IMR-90 (cell line): ENCODE results near the gene CEP128. TPM values are rescaled to one million over a fixed set of nuclear protein-coding genes. Genes with fewer than 3 reads are reported as not detected.

Experiments
- ATAC-seq: fragments of 200-7000 bp; cut with Tn5 transposase; 2 replicates; pipeline ENCODE4 v1.9.1; 2020; ENCODE audit warnings: low read depth, mild to moderate bottlenecking, moderate library complexity
- BruUV-seq: library from RNA; stranded (reverse); fragments of 400-500 nt; replicated peaks from 2 replicates; lab custom pipeline; 2021; lab: Mats Ljungman, UMichigan
- CTCF ChIA-PET: fragments of 300-600 bp; formaldehyde crosslinking; extraction: SDS; loops from one replicate; lab custom pipeline; 2021; ENCODE audit warnings: antibody characterized with exemption; lab: Yijun Ruan, JAX
- POLR2A ChIA-PET: fragments of 300-600 bp; sonication (Branson Sonifier 250); formaldehyde crosslinking; loops from one replicate; lab custom pipeline; 2022; ENCODE audit warnings: antibody characterized with exemption; ENCODE audit not compliant: unreplicated experiment; lab: Charles Lee
- DNase-seq: peaks from one replicate; pipeline ENCODE4 v3.0.0; 2013
- H2AFZ ChIP-seq: replicated peaks from 2 replicates; pipeline ENCODE3; 2013; ENCODE audit warnings: low read length, mild to moderate bottlenecking; ENCODE audit not compliant: poor library complexity
- H2AK5ac ChIP-seq: 2 replicates; pipeline ENCODE4 v1.6.1; 2013; ENCODE audit warnings: low read depth, low read length, inconsistent platforms
- H2AK9ac ChIP-seq: replicated peaks from 2 replicates; pipeline ENCODE3; 2013; ENCODE audit warnings: mild to moderate bottlenecking, low read depth, low read length, moderate library complexity; ENCODE audit not compliant: poor library complexity
- H2BK120ac ChIP-seq: 2 replicates; pipeline ENCODE4 v1.6.1; 2013; ENCODE audit warnings: low read depth, low read length, inconsistent platforms
- H2BK15ac ChIP-seq: 3 replicates; pipeline ENCODE4 v1.6.1; 2013; ENCODE audit warnings: low read depth, low read length, inconsistent platforms
- H2BK20ac ChIP-seq: 2 replicates; pipeline ENCODE4 v1.6.1; 2013; ENCODE audit warnings: low read depth, mild to moderate bottlenecking, inconsistent platforms, low read length, moderate library complexity
- H2BK5ac ChIP-seq: 2 replicates; pipeline ENCODE4 v1.6.1; 2013; ENCODE audit warnings: mild to moderate bottlenecking, low read depth, low read length, inconsistent platforms; ENCODE audit not compliant: poor library complexity, severe bottlenecking
- H3K14ac ChIP-seq: replicated peaks from 2 replicates; pipeline ENCODE4 v1.6.1; 2013; ENCODE audit warnings: low read depth, low read length, inconsistent platforms
- H3K18ac ChIP-seq: 2 replicates; pipeline ENCODE4 v1.6.1; 2013; ENCODE audit warnings: low read depth, low read length, control low read depth
- H3K23ac ChIP-seq: 2 replicates; pipeline ENCODE4 v1.6.1; 2013; ENCODE audit warnings: low read depth, low read length, inconsistent platforms
- H3K27ac ChIP-seq: 2 replicates; pipeline ENCODE4 v1.5.1; 2013; ENCODE audit warnings: mild to moderate bottlenecking, control low read depth, low read length; ENCODE audit not compliant: insufficient read depth
- H3K27me3 ChIP-seq: 2 replicates; pipeline ENCODE4 v1.6.1; 2013; ENCODE audit warnings: low read length; ENCODE audit not compliant: control insufficient read depth, insufficient read depth
- H3K36me3 ChIP-seq: 2 replicates; pipeline ENCODE4 v1.6.1; 2013; ENCODE audit warnings: low read length, mixed read lengths; ENCODE audit not compliant: control insufficient read depth, insufficient read depth
- H3K4ac ChIP-seq: 2 replicates; pipeline ENCODE4 v1.6.1; 2013; ENCODE audit warnings: low read depth, low read length, inconsistent platforms
- H3K4me1 ChIP-seq: 2 replicates; pipeline ENCODE4 v1.6.1; 2013; ENCODE audit warnings: low read length, mixed read lengths; ENCODE audit not compliant: control insufficient read depth, insufficient read depth
- H3K4me2 ChIP-seq: 2 replicates; pipeline ENCODE4 v1.6.1; 2013; ENCODE audit warnings: low read depth, mild to moderate bottlenecking, control low read depth, low read length, moderate library complexity
- H3K4me3 ChIP-seq: 2 replicates; pipeline ENCODE4 v1.5.1; 2013; ENCODE audit warnings: low read depth, mild to moderate bottlenecking, control low read depth, low read length, moderate library complexity; ENCODE audit not compliant: insufficient read depth
- H3K56ac ChIP-seq: 2 replicates; pipeline ENCODE4 v1.6.1; 2013; ENCODE audit warnings: low read length, inconsistent platforms; ENCODE audit not compliant: insufficient read depth; ENCODE audit errors: extremely low read depth
- H3K79me1 ChIP-seq, 2 experiments: 2 replicates each; pipeline ENCODE4 v1.6.1; 2013; ENCODE audit warnings: low read length in 2 of 2, inconsistent platforms in 1 of 2, low read depth in 1 of 2
- H3K9ac ChIP-seq: 2 replicates; pipeline ENCODE4 v1.6.1; 2013; ENCODE audit warnings: low read depth, low read length, control low read depth
- H3K9me1 ChIP-seq: 2 replicates; pipeline ENCODE4 v1.6.1; 2013; ENCODE audit warnings: low read length, inconsistent platforms; ENCODE audit not compliant: insufficient read depth
- H3K9me3 ChIP-seq: 2 replicates; pipeline ENCODE4 v1.6.1; 2013; ENCODE audit warnings: low read length; ENCODE audit not compliant: control insufficient read depth, insufficient read depth
- H4K20me1 ChIP-seq: 2 replicates; pipeline ENCODE4 v1.6.1; 2013; ENCODE audit warnings: low read length, inconsistent platforms; ENCODE audit not compliant: insufficient read depth
- H4K5ac ChIP-seq: 2 replicates; pipeline ENCODE4 v1.6.1; 2013; ENCODE audit warnings: mild to moderate bottlenecking, low read depth, low read length, control low read depth
- H4K8ac ChIP-seq, 2 experiments: 2 replicates each; pipeline ENCODE4 v1.6.1; 2013; ENCODE audit warnings: low read depth in 2 of 2, low read length in 2 of 2, control low read depth in 1 of 2, inconsistent platforms in 1 of 2
- H4K91ac ChIP-seq: 2 replicates; pipeline ENCODE4 v1.6.1; 2013; ENCODE audit warnings: low read depth, low read length, inconsistent platforms; ENCODE audit not compliant: insufficient read depth
- BHLHE40 ChIP-seq: fragments of 150-350 bp; IDR thresholded peaks from 2 replicates; pipeline ENCODE4 v1.6.1; 2016; ENCODE audit warnings: mild to moderate bottlenecking, low read depth, low read length
- MXI1 ChIP-seq: IDR thresholded peaks from 2 replicates; pipeline ENCODE4 v1.6.1; 2012; ENCODE audit warnings: low read depth, mild to moderate bottlenecking, low read length, moderate library complexity, borderline replicate concordance
- WGBS, 2 experiments: methylation state at CpG; one replicate each; pipeline versions ENCODE4 v1.1.5 to v1.1.7; 2013; ENCODE audit warnings: missing lambda C conversion rate in 2 of 2; ENCODE audit not compliant: insufficient read length in 1 of 2; ENCODE audit errors: extremely low coverage in 2 of 2; 5-methylcytosine and 5-hydroxymethylcytosine counted together
- dilution Hi-C: fragments of 300-500 bp; cut with HindIII; formaldehyde crosslinking; loops from one replicate; pipeline ENCODE4 v1.14.3; 2018; ENCODE audit warnings: low sequenced_read_pairs; ENCODE audit not compliant: unreplicated experiment
- in situ Hi-C: fragments of 300-500 bp; cut with MboI; formaldehyde crosslinking; loops from 3 replicates; pipeline ENCODE4 v1.14.3; 2019; ENCODE audit warnings: low sequenced_read_pairs, inconsistent platforms, mixed read lengths
- intact Hi-C: fragments of 100-400 bp; cut with micrococcal nuclease; formaldehyde crosslinking; loops from 2 replicates; pipeline ENCODE4 v1.10.0; 2022
- polyA plus RNA-seq, 3 experiments: library from polyadenylated mRNA; depleted of rRNA; stranded (reverse); fragments of >200 nt; gene quantifications; 2 replicates each; pipeline ENCODE4 v1.2.3, GENCODE V29; 2012; ENCODE audit warnings: low replicate concordance in 1 of 3
- total RNA-seq: library from RNA; depleted of rRNA; stranded (reverse); fragments of >200 nt; gene quantifications from 2 replicates; pipeline ENCODE4 v1.2.3, GENCODE V29; 2012
- TF ChIP-seq, protein P1 (sequence below): fragments of 150-350 bp; IDR thresholded peaks from 2 replicates; pipeline ENCODE4 v1.6.1; 2016; ENCODE audit warnings: low read depth, mild to moderate bottlenecking, low read length, moderate library complexity, borderline replicate concordance

CEP128 gene
- total and polyA plus RNA-seq, 2 of the 4 experiments (the other 2 are of a cell fraction): 1.9 to 5.7 TPM

DNA sequence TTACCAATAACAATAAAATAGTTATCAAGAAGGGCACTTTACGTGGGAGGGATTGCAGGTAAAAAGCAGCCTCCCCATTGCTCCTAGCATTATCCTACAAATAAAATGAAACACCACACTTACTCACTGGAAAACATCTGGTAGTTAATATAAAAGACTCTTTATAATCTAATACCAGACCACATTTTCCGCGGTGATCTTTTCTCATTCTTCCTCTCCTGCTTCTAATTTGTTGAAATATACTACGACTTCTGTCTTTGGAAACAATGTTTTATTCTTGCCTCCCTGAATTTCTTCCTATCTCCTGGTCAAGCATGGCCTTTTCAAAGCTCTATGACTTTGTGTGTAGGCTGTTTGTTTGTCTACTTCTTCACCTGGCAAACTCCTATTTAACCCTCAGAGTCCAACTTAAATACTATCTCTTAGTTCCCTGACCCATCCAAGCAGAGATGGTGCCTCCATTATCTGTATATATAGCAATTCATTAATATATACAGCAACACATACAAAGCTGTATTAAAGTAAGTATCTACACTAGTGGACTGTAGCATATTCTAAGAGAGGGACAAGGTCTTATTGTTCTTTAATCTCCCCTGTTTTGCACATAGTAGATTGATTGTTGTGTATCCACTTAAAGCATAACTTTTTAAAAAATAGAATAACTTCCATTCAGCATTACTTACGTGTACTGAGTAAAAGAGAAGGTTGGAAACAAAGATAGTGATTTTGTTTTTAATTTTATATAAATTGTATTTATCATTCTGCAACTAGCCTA is 228.3 kb downstream of the CEP128 start:
- Histone ChIP-seq H4K5ac (no peak overlapping the region), H3K36me3 (no peaks in the 10 kb centered on the region), H3K4me3 (no peak overlapping the region), H3K4me2 (no peak overlapping the region), H4K8ac (no peak overlapping the region), H2BK120ac (no peak overlapping the region), H3K18ac (no peak overlapping the region), H2BK15ac (no peak overlapping the region), H4K91ac (no peak overlapping the region), H3K14ac (no peak overlapping the region), H2AK5ac (no peak overlapping the region), H3K56ac (no peak overlapping the region), H3K9me3 (no peaks in the 10 kb centered on the region), H2BK20ac (no peak overlapping the region), H3K79me1 (no peaks in the 10 kb centered on the region), H2AK9ac (no peak overlapping the region), H2AFZ (no peak overlapping the region), H3K4me1 (no peaks in the 10 kb centered on the region), H3K23ac (no peak overlapping the region), H3K27ac (no peak overlapping the region), H2BK5ac (no peak overlapping the region), H3K4ac (no peak overlapping the region), H4K20me1 (no peaks in the 10 kb centered on the region), H3K9me1 (no peaks in the 10 kb centered on the region), H3K27me3 (no peaks in the 10 kb centered on the region), H3K9ac (no peak overlapping the region)
- in situ Hi-C loops: no loop called here
- CTCF ChIA-PET: no interaction called here
- BruUV-seq: no TSS peak
- ATAC-seq: no peak
- intact Hi-C loops: no loop called here
- no CpG with 5 or more reads among the region's 5 CpGs for WGBS, 2 experiments
- TF ChIP-seq MXI1: no peak
- TF ChIP-seq, protein P1, sequence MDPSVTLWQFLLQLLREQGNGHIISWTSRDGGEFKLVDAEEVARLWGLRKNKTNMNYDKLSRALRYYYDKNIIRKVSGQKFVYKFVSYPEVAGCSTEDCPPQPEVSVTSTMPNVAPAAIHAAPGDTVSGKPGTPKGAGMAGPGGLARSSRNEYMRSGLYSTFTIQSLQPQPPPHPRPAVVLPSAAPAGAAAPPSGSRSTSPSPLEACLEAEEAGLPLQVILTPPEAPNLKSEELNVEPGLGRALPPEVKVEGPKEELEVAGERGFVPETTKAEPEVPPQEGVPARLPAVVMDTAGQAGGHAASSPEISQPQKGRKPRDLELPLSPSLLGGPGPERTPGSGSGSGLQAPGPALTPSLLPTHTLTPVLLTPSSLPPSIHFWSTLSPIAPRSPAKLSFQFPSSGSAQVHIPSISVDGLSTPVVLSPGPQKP: no peak
- no peak for TF ChIP-seq BHLHE40
- POLR2A ChIA-PET: no interaction called here
- dilution Hi-C loops: no loop called here
- DNase-seq: no peak
